GM10266 (cell line): Measurements from ENCODE around the gene TGFBR3.

ENCODE experiments used
- DNase-seq: peaks from one replicate; pipeline ENCODE4 v3.0.0; 2012; ENCODE audit errors: extremely low spot score
- TF ChIP-seq, protein P1 (sequence below): IDR thresholded peaks from 2 replicates; pipeline ENCODE4 v1.5.1; 2012; ENCODE audit warnings: mild to moderate bottlenecking, low read depth; ENCODE audit not compliant: control insufficient read depth, insufficient read depth; ENCODE audit errors: missing control alignments

The TGFBR3 gene

DNA sequence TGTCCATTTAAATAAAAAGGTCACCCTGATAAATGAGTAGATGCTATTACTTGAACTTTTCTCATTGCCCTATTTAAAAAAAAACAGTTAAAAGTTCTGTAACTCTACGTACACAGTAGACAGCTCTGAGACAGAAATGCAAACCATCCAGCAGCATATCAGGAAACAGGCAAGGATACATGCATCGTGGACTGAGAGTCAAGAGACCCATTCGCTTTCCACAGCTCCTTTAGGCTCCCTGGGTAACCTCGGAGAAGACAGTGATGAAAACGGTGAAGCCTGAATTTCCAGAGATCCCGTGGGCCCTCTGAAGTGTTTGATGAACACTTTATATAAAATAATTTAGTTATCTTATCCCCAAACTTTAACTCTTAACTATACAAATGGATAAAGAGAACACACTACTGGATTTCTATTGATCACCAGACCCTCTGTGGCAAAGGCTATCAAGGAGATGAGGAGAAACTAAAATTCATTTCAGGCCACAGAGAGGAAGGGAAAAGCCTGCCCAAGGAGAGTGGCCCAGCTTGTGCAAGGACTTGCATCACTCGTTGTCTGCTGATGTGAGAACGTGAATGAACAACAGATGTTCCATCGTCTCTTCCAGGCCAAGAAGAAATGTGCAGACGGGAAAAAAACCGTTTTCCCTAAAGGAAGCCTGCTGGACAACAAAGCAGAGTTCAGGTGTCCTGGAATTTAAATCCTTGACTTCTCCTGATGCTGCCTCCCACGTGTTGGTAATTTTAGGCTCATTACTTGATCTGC is 131.0 kb downstream of the TGFBR3 start:
- TF ChIP-seq, protein P1, sequence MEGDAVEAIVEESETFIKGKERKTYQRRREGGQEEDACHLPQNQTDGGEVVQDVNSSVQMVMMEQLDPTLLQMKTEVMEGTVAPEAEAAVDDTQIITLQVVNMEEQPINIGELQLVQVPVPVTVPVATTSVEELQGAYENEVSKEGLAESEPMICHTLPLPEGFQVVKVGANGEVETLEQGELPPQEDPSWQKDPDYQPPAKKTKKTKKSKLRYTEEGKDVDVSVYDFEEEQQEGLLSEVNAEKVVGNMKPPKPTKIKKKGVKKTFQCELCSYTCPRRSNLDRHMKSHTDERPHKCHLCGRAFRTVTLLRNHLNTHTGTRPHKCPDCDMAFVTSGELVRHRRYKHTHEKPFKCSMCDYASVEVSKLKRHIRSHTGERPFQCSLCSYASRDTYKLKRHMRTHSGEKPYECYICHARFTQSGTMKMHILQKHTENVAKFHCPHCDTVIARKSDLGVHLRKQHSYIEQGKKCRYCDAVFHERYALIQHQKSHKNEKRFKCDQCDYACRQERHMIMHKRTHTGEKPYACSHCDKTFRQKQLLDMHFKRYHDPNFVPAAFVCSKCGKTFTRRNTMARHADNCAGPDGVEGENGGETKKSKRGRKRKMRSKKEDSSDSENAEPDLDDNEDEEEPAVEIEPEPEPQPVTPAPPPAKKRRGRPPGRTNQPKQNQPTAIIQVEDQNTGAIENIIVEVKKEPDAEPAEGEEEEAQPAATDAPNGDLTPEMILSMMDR, result no peak
- no peak for DNase-seq

DNA sequence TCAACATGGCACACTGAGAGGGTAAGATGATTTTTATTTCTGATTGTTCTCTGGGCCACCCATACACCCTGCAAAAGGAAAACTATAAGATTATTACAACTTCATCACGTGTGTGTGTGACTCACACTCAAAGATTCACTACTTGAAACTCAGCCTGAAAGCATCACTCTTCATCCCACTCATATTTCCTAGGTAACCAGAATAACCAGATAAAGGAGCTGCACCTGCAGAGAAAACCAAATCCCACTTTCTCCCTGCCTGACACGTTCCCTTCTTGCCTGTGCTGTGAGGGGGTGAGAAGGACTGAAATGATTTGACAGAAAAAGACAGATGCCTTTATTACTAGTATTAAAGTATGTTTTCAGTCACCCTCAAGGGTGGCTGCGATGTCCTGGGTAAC is 131.6 kb downstream of the TGFBR3 start:
- DNase-seq, result peak; percentile 50

DNA sequence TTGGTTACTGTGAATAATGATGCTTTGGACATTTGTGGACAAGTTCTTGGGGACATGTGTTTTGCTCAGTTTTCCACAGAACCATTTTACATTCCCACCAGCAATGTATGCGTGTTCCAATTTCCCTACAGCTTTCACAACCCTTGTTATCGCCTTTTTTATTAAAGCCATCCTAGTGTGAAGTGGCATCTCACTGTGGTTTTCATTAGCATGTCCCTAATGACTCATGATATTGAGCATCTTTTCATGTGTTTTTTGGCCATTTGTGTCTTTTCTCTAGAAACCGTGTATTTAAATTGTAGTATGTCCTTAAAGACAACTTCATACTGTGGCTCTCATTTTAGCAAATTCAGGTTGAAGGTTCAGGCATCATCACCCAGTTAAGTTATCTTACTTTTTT is 132.1 kb downstream of the TGFBR3 start:
- TF ChIP-seq, protein P1, result no peak
- no peak for DNase-seq

More for the DNA sequence above, 131.6 kb downstream of the TGFBR3 start:
- TF ChIP-seq, protein P1, result no peak

DNA sequence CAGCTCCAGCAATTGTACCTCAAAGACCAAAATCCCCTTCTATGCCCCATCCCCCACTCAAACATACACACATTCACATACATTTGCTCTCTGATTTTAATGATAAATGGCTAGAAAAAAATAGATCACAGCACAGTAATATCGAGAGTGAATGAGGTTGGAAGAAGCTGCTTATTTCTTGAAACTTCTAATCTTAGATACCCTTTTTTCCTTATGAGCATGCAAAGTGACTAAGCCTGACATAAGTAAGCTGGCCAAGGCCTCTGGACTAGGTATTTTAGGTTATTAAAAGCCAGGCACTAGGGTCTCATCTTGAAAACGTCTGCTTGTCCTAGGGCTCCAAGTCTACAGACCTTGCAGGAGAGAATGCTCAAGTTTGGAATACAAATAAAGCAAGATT is 133.6 kb downstream of the TGFBR3 start:
- peak; percentile 50 for DNase-seq
- TF ChIP-seq, protein P1, result no peak

DNA sequence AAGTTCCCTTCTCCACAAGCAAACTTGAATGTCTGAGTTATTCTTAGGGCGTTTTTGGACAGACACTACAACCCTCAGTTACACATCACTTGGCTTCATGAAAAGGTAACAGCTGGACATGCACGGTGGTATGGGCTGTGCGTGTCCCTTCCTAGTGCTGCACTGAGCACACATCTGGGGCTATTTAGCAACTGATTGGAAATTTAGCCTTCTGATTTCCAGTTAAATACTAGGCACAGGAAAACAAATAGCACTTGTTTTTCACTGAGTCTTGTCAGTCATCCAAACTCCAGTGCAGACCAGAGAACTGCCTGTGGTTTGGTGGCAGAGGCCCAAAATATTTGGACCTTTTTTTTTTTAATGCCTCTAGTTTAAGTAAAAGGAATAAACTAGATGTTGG is 134.7 kb downstream of the TGFBR3 start:
- DNase-seq, result no peak
- TF ChIP-seq, protein P1, result no peak

DNA sequence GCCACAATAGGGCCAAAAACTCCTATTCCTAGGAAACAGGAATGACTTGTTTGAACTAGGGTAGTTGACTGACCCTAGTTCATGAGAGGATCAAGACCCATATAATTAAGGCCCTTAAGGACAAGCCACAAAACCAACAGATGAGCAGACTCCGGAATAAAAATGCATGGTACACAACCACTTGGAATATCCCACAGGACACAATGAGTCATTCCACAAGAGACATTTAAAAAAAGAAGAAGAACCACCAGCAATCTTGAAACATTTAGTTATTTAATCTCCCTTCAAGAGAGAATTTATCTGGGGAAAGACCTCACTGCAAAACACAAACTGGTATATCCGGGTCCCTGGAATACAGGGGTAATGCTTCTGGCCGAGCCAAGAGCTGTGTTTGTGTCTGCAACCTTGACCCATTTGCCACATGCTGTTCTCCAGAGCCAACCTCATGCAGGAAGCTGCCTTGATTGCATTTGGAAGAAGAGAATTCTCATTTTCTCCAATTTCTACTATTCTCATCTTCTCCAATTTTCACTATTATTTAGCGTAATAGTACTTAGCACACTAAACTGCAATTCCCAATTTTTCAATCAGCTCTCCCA is 135.5 kb downstream of the TGFBR3 start:
- DNase-seq, result no peak
- TF ChIP-seq, protein P1, result no peak

DNA sequence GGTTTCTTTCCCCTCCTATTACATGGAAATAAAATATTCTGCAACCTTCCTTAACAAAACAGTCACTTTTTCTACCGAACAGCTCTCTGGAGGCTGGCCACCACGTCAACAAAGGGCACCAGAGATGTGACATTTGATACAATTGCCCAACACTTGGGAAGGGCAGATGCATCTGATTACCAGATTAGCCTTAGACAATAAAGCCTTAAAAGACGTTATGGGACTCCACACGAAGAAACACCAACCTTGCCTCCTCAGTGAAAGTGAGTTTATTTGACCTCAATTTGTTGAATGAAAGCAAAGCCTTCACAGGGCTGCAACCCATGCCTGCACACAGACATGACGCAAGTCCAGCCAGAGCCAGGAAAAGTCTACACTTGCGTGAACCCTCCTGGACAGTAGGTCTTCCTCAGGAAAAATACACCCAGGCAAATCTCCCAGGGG is 136.1 kb downstream of the TGFBR3 start:
- TF ChIP-seq, protein P1, result no peak
- no peak for DNase-seq
